ENCODE measurements around the gene KNCN.

- TF ChIP-seq CTCF (IDR thresholded peaks at IDR 0.05 in 2 of 3, conservative IDR thresholded peaks at IDR 0.05 in 1 of 3; ENCODE audit: control insufficient read depth in 2 of 3, extremely low read depth in 1 of 3, insufficient read depth in 1 of 3, low read depth in 3 of 3, low read length in 3 of 3) (no peak), ATF2 (IDR thresholded peaks at IDR 0.05; ENCODE audit: low read length) (no peak)
These were observed 6.9 kb upstream of the KNCN start for GRCh38 chr1:46558141-46558963.
